Endothelial cell of hepatic sinusoid (primary cell): ENCODE measurements around the gene REC8.
"Not testable (repeated sequence)": the region's sequence is repeated elsewhere in the genome, so short reads cannot be mapped to it uniquely, and the experiment has no call there.

Experiments
- in situ Hi-C: cut with HindIII; loops from 2 replicates; pipeline ENCODE4 v1.10.0; 2017; ENCODE audit warnings: low sequenced_read_pairs

The REC8 gene

DNA sequence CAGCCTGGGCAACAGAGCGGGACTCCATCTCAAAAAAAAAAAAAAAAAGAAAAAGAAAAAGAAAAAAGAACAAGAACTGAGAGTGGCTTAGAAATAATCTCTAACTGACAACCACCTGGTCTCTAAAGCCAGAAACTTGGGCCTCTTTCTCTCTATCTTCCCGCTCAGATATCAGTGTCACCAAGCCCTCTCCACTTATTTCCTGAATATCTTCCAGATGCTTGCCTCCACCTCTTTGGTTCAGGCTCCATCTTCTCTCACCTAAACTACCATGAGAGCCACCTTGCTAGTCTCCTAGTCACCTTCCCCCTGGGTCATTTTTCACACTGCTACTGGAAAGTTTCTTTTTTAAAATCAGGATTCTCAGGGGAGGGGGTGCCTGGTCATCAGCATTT is 25.2 kb downstream of the REC8 start:
- in situ Hi-C loops = no loop called here

DNA sequence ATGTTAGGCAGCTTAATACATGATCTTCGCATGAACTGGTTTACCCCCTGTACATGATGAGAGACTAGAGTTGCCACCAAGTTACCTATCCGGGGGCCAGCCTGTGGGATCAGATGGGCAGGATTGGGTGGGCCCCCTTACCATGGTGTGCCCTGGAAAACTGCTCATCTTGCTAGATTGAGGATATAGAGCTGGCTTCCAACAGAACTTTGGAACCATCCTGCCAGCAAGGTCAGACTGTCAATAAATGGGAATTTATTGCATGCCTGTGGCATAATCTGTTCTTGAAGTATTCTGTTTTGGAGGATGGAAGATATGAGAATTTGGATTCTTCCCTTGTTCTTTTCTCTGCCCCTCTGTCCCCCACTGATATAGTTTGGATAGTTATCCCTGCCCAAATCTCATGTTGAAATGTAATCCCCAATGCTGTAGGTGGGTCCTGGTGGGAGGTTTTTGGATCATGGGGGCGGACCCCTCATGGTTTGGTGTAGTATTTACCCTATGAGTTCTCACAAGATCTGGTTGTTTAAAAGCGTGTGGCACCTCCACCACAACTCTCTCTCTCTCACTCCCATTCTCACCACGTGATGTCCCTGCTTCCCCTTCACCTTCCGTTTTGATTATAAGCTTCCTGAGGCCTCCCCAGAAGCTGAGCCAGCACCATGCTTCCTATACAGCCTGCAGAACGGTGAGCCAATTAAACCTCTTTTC is 27.1 kb downstream of the REC8 start:
- in situ Hi-C loops = no loop called here

DNA sequence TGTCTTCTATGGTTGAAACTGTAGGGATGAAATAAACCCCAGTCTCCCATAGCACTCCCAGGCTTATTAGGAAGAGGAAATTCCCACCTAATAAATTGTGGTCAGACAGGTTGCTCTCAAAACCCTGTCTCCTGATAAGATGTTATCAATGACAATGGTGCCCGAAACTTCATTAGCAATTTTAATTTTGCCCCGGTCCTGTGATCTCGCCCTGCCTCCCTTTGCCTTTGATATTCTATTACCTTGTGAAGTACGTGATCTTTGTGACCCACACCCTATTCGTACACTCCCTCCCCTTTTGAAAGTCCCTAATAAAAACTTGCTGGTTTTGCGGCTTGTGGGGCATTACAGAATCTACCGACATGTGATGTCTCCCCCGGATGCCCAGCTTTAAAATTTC is 30.7 kb downstream of the REC8 start:
- in situ Hi-C loops = loop anchor here (10.0 kb wide), 1 partner anchor 92 kb away; the partner anchor contains the start of genes DHRS1 and NOP9

DNA sequence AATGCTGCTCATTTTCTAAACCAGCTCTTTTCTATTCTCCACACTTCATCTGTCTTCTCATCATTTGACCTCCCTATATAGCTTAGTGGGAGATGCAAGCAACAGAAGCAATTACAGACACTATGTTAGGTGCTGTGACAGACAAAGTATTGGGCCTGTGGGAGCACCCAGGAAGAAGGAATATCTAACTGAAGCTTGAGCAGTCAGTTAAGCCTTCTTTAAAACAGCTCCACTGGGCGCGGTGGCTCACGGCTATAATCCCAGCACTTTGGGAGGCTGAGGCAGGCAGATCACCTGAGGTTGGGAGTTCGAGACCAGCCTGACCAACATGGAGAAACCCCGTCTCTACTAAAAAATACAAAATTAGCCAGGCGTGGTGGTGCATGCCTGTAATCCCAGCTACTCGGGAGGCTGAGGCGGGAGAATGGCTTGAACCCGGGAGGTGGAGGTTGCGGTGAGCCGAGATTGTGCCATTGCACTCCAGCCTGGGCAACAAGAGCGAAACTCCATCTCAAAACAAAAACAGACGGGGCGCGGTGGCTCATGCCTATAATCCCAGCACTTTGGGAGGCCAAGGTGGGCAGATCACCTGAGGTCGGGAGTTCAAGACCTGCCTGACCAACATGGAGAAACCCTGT is 31.5 kb downstream of the REC8 start:
- in situ Hi-C loops = loop anchor here (10.0 kb wide), 1 partner anchor 91 kb away; the partner anchor contains the start of genes DHRS1 and NOP9

DNA sequence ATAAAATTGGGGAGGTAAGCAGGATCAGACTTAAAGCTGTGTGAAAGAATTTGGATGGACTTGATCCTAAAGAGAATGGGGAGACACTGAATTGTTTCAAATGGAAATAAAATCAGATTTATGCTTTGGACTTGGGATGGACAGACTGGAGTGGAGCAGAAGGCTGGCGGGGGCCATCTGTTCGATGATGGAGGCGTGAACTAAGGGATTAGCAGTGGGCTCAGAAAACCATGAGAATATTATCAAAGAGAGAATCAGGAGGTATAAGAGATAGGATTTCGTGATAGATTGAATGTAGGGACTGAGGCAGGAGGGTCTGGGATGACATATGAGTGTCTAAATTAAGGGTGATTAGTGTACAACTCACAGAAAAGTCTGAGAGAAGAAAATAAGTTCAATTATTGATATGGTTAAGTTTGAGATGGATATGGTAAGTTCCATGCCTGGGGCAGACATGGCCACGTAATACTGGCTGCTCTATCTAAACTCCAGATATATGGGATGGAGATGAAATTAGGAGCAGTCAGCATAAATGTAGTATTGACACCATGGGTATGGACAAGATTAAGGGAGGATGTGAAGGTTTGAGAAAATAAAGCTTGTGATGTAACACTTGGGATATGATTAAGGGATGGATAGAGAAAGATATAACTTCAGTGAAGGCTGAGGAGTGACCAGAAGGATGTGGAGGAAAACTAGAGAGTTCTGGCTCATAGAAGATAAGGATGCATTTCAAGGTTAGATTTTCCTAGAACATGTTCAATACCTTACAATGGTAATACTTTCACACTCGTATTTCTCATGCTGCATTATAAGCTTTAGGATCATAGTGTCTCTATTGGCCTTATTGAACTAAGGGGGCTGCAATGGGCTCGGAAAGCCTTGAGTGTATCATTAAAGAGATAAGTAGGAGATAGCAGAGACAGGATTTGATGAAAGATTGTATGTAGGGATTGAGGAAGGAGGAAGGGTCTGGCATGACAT is 32.6 kb downstream of the REC8 start:
- in situ Hi-C loops = loop anchor here (5.0 to 10.0 kb wide), 2 partner anchors 63 to 90 kb away; partner anchors contain the start of genes DHRS1 and NOP9

DNA sequence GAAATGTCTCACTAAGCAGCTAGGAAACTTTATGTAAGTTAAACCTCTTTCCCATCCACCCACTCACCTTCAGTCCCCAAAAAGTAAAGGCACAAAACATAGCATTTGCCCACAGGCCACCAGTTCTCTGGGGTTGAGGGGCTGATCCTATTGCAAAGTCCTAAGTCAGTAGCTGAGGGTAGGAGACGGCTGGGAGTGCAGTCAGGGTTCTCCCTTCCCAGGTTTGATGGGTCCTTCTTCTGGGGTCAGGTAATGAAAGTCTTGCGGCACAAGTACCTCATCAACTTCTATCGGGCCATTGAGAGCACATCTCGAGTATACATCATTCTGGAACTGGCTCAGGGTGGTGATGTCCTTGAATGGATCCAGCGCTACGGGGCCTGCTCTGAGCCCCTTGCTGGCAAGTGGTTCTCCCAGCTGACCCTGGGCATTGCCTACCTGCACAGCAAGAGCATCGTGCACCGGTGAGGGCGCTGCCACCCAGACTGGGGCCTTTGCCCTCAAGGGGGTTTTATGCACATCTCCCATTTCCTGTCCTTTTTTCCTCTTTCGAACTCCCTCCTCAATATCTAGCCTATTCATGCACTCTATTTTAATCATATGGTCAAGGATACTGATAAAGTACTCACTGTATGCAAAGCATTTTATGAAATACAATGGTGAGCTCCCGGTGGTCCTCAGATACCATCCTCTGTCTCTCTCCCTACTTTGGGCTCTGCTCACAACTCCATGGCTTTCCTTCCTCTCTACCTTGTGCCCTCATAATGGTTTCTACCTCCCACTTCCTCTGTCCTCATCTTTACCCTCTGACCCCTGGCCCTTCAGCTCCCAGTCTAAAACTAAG is 34.6 kb downstream of the REC8 start:
- in situ Hi-C loops = loop anchor here (5.0 to 10.0 kb wide), 2 partner anchors 61 to 88 kb away; partner anchors contain the start of genes DHRS1 and NOP9

DNA sequence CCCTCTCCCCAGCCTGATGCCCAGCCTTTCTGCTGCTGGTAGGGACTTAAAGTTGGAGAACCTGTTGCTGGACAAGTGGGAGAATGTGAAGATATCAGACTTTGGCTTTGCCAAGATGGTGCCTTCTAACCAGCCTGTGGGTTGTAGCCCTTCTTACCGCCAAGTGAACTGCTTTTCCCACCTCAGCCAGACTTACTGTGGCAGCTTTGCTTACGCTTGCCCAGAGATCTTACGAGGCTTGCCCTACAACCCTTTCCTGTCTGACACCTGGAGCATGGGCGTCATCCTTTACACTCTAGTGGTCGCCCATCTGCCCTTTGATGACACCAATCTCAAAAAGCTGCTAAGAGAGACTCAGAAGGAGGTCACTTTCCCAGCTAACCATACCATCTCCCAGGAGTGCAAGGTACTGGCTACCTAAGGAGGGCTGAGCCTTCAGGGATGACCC is 35.2 kb downstream of the REC8 start:
- in situ Hi-C loops = loop anchor here (5.0 to 10.0 kb wide), 2 partner anchors 60 to 88 kb away; partner anchors contain the start of genes DHRS1 and NOP9

DNA sequence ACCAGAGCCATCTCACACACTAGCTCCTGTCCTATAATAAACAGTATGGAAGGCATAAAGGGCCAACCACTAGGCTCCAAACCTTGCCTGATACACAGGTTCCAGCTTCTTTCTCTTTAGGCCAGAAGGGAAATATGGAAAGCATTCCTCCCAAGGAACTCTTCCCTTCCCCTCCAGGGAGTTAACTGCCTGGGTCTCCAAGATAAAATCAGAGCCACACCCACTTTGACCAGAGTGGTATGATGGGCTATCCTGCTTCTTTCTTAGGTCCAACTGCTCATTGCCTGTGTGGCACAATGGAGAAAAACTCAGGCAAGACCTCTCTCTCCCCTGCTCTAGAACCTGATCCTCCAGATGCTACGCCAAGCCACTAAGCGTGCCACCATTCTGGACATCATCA is 35.7 kb downstream of the REC8 start:
- in situ Hi-C loops = loop anchor here (5.0 to 10.0 kb wide), 2 partner anchors 60 to 87 kb away; partner anchors contain the start of genes DHRS1 and NOP9

DNA sequence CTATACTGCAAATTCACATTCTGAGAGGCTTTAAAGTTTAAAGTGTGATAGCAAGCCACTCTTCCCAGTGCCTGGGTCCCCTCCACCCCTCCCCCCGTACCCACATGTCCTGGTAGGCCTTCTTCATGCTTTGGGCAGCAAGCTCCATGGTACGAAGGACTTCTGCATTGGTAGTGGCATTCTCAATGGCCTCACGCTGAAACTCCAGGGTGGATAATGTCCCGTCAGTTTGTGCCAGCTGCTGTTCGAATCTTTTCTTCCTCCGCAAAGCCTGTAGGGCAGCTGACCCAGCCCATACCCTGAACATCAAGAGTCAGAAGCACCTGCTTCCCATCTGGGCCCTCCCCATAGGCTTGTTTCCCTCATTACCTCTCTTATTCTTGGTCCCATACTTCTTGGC is 39.4 kb downstream of the REC8 start:
- in situ Hi-C loops = no loop called here

DNA sequence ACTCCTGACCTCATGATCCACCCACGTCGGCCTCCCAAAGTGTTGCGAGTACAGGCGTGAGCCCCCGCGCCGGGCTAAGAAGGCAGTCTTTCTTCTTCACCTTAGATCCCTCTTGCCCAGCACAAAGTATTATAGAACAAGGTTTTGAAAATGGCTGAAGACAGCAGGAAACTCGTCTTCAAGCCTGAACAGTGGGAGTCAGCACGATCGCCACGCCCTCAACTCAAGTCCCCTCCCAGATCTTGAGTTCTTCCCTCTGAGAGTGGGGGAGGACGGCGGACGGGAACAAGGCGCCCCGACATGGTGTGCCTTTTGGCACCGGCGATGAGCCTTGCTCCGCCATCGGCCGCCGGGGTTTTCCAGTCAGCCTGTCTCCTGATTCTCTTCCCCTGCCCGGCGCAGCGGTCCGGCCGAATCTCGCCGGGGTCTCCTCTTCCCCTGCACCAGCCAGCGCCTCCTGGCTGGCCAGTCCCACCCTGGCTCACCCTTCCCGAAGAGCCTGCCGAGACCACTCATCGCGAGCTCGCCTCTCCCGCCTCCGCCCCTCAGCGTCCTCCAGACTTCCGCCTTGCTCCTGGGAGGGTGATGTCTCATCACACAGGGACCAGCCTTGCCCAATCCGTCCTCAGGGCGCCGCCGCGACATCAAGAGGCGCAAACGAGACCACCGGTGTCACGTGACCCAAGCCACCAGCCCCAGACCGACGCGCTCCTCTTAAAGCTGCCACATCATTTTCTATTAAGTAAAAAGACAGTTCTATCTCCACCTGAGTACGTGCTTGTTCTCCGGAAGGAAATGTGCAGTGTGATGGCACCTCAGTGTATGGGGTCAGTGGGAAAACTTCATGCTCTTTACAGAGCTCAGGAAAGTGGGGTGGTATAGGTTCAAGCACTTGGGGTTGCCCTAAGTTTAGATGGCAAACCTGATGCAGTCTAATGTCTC is 41.3 kb downstream of the REC8 start, which contains the start of gene CHMP4A:
TSS of gene CHMP4A (minus strand) at position 565 of the 942 bp plus-strand sequence. CDS start at position 516, 49 bp downstream.
- in situ Hi-C loops = no loop called here

DNA sequence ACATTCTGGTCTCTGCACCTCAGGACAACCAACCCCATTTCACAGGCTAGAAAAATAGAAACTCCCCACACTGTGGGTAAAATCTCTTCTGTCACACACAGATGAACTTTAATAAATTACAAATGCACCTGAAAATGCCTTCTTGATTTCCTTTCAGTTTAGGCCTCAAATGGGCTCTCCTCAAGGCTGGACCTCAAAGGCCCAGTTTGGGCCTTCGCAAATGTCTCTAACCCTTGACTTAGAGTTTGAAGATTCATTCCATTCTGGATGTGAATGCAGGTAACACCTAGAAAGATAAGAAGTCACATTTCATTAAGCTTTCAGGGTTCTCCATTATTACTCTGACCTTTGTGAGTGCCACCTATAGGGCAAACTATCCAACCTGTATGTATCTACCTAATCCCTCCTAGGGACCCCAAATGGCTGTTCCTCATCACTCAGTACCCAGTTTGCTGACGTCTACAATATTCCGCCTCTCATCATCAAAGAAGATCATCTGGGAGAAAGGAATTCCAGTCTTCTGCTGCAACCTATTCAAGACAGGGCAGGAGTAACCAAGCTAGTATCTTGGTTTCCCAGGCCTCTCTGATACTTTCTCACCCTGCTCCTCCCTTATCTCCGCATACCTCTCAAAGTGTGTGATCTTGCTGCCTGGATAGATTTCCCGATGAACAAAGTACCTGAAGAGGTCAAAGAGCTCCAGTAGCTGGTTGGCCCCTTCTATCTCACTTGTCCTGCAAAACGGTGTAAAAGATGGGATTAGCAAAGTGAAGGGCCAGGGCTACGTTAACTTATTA is 42.2 kb downstream of the REC8 start:
- in situ Hi-C loops = no loop called here

DNA sequence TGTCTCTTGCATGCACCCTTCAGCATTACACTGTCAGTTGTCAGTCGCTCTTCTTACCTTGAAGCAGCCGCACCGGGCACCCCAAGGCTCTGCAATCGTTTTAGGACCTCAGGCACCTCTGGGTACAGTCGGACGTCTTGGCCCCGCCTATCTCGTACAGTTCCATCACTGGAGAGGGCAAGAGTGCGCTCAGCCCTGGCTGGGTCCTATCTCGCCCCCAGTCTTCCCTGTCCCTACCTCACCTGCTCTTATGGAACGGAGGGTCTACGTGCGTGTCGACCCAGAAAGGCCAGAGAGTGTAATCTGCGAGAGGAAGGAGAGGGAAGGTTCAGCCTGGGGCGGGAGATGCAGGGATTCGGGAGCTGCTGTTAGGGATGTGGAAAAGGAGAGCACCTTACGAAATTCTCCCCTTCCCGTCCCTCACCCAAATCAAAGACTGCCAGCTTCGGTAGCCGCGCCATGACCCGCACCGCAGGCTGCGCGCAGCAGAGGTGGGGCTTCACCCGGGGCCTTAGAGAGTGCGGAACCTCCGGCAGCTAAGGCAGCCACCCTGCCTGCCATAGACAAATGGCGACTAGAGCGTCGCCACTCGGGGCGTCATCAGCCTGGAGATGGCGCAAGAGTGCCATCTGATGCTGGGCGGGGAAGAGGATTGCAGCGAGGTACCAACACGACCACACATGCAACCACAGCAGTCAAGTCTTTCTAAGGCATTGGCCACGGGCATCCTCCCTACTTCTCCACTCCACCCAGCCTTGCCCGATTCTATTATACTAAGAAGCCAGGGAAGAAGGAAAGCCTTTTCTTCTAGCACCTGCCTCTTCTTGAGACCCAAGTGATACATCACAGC is 43.8 kb downstream of the REC8 start, which contains the start of gene MDP1:
TSS of gene MDP1 (minus strand) at position 572 of the 850 bp plus-strand sequence. CDS start at position 461, 111 bp downstream.
- in situ Hi-C loops = no loop called here

DNA sequence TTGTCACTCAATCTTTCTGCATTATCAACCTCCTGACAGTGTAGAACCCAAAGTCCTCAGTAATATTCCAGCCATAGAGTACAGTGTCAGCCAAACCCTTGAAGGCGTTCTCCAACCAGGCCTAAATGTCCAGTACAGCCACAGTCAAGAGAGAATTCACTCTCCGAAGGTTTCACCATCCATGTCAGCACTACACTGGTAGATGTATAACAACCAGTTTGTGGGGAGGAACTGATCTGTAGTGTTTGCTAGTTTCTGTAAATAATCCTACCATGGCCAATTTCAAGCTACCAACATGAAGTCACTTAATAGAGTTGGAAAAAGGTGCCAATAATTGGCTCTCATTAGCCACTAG is 44.4 kb downstream of the REC8 start:
- in situ Hi-C loops = no loop called here

DNA sequence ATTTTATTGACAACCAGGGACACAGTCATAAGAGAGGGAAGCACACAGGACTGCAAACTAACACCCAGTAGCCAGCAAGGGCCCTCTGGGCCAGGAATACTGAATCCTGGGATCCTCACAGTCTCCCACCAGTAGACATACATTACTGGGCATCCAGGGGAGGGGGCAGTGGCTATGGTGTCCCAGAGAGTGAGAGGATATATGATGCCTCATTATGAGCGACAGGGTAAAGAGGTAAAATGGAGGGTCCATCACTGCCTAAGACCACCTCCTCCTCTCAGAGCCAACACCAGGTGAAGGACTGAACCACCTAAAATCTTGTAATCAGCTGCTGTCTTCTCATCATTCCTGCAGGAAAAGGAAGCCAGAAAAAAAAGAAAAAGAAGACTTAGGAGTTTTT is 45.0 kb downstream of the REC8 start:
- in situ Hi-C loops = not testable (repeated sequence)

DNA sequence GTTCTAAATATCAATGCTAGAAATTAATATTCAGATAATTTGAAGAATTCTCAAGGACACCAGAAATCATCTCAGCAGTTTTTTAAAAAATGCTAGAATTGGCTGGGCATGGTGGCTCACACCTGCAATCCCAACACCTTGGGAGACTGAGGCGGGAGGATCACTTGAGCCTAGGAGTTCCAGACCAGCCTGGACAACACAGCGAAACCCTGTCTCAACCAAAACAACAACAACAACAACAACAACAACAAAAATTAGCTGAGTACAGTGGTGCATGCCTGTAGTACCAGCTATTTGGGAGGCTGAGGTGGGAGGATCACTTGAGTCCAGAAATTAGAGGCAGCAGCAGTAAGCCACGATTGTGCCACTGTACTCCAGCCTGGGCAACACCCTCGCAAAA is 47.2 kb downstream of the REC8 start:
- in situ Hi-C loops = no loop called here

DNA sequence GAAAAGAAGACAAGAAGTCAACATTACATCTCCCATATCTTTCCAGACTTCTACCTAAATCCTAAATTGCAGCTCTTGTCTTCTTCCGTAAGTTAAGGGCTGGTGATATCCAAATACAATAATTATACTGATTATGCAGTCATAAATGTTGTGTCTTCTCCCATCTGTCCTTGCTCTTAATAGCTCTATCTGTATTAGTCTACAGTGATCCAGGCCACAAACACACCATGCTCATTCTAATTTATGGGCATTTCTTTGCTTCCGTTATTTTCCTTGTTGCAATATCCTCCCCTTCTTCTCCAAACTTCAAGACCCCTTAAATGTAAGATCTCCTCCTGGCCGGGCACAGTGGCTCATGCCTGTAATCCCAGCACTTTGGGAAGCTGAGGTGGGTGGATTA is 47.6 kb downstream of the REC8 start:
- in situ Hi-C loops = no loop called here

DNA sequence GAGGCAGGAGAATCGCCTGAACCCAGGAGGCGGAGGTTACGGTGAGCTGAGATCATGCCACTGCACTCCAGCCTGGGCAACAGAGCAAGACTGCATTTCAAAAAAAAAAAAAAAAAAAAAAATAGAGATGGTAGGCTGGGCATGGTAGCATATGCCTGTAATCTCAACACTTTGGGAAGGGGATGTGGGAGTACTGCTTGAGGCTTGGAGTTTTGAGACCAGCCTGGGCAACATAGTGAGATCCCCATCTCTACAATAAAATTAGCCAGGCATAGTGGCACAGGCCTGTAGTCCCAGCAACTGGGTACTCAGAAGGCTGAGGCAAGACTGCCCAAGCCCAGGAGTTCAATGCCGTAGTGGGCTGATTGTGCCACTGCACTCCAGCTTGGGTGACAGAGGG is 51.1 kb downstream of the REC8 start:
- in situ Hi-C loops = not testable (repeated sequence)
